ENCODE results near the gene CAMK2D. TPM values are rescaled to one million over a fixed set of nuclear protein-coding genes. Genes with fewer than 3 reads are reported as not detected.

CAMK2D gene
- total and polyA plus RNA-seq, 8 donors = 4.0 to 23.1 (median 9.8) TPM

DNA sequence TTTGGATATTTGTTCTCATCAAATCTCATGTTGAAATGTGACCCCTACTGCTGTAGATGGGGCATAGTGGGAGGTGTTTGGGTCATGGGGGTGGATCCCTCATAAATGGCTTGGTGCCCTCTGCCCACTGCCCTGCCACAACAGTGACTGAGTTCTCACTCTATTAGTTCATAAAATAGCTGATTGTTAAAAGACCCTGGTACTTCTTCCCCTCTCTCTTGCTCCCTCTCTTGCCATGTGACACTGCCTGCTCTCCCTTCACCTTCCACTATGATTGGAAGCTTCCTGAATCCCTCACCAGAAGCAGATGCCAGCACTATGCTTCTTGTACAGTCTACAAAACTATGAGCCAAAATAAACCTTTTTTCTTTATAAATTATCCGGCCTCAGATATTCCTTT, 182.2 kb downstream of the CAMK2D start:
- Histone ChIP-seq H3K4me1 (peaks cover 5 to 9% (median 5%) of the 10 kb centered on the region in 3 donors), H3K27me3 (no peaks in the 10 kb centered on the region), H3K9me3 (no peaks in the 10 kb centered on the region), H3K27ac (no peak overlapping the region), H3K4me3 (no peak overlapping the region), H3K36me3 (no peaks in the 10 kb centered on the region)
- no peak for ATAC-seq
- WGBS, 2 donors = 92 to 96% methylated on average over 1 of the region's 1 CpG
- no peak for DNase-seq
- FAIRE-seq = no peak
- intact Hi-C loops (cut with DNase I) = no loop called here
- TF ChIP-seq, protein P1, sequence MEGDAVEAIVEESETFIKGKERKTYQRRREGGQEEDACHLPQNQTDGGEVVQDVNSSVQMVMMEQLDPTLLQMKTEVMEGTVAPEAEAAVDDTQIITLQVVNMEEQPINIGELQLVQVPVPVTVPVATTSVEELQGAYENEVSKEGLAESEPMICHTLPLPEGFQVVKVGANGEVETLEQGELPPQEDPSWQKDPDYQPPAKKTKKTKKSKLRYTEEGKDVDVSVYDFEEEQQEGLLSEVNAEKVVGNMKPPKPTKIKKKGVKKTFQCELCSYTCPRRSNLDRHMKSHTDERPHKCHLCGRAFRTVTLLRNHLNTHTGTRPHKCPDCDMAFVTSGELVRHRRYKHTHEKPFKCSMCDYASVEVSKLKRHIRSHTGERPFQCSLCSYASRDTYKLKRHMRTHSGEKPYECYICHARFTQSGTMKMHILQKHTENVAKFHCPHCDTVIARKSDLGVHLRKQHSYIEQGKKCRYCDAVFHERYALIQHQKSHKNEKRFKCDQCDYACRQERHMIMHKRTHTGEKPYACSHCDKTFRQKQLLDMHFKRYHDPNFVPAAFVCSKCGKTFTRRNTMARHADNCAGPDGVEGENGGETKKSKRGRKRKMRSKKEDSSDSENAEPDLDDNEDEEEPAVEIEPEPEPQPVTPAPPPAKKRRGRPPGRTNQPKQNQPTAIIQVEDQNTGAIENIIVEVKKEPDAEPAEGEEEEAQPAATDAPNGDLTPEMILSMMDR (IDR thresholded peaks at IDR 0.05) = no peak

DNA sequence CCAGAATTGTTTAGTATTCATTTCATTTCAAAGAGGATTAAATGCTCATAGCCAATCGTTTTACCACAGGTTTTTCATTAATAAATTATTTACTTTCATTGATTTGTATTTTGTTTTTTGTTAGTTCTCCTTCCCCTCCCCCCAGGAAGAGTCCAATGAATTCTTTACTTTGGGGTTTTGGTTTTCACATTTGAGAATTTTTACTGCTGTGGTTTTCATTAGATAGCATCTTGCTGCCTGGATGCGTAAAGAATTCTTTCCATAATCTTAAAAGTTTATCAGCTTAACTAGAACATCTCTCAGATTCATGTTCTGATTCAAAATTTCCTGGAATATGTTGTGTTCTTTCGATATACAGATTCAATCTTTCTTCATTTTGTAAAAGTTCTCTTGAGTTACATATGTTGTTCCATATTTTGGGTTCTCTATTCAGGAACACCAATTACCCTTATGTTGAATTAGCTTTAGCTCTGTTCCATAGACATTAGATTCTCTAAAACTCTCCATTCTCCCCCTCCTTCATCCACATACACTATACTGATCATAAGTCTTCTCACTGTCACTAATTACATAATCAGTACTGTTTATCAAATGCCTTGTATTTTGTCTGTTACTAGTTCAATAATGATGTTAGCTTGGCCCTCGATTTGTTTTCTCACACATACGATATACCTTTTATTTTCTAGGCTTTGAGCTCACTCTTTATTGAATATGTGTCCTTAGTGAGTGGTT, 184.4 kb downstream of the CAMK2D start:
- Histone ChIP-seq H3K36me3 (no peaks in the 10 kb centered on the region), H3K27me3 (no peaks in the 10 kb centered on the region), H3K9me3 (no peaks in the 10 kb centered on the region), H3K4me3 (no peak overlapping the region), H3K4me1 (peaks cover 5 to 9% (median 9%) of the 10 kb centered on the region in 3 donors), H3K27ac (no peak overlapping the region)
- intact Hi-C loops (cut with DNase I) = no loop called here
- ATAC-seq (no peak), FAIRE-seq (no peak), DNase-seq (no peak)
- 81 to 83% methylated on average over 5 of the region's 5 CpGs for WGBS, 2 donors
- TF ChIP-seq, protein P1 (IDR thresholded peaks at IDR 0.05) = no peak

DNA sequence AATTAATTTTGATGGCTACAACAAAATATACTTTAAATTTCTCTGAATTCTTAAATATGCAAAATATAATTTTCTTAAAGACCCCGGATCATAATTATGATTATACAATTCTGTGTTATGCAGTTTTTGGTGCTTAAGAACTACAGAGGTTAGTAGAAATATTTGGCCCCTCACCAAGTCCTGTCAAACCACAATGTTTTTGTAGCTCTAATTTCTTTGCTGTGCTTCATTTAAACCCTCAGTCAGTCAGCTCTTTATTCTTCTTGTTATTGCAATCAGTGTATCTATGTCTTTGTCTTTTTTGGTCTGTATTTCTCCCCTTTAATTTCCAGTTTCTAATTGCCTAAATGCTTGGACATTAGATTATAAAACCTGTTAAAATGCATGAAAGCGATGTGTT, 186.1 kb downstream of the CAMK2D start:
- ATAC-seq (peak in 1 of 4 donors; percentile 20), DNase-seq (no peak), FAIRE-seq (peak; percentile 41)
- WGBS, 2 donors = 85 to 86% methylated on average over 2 of the region's 2 CpGs
- H3K9me3 ChIP-seq = no peaks in the 10 kb centered on the region
- no peaks in the 10 kb centered on the region for H3K36me3 ChIP-seq
- TF ChIP-seq, protein P1 (IDR thresholded peaks at IDR 0.05) = no peak
- H3K4me1 ChIP-seq = peaks cover 5 to 11% (median 9%) of the 10 kb centered on the region in 3 donors
- no peaks in the 10 kb centered on the region for H3K27me3 ChIP-seq
- intact Hi-C loops (cut with DNase I) = no loop called here
- no peak overlapping the region for H3K4me3 ChIP-seq
- H3K27ac ChIP-seq = peak overlapping the region in 1 of 4 donors; percentile 66

DNA sequence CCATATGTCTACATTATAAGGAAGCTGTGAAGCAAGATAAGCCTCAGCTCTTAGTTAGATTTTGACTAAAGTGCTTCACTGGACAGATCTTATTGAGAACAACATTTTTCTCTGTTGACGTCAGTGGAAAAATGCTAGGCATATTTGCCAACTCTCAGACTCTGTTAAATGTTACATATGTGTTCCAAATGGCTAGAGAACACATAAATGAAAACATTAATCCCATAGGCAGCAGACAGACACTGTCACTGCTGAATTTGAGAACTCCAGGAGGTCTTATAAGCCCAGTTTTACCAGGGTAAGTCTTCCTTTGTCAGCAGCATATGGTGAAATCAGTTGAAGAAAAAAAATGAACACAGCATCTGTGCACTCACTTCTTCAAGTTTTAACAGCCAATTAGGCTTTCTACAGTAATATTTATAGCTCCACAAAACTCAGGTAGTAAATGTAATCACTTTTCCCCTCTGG, 186.9 kb downstream of the CAMK2D start:
- DNase-seq (no peak), FAIRE-seq (no peak)

More for the DNA sequence above, 186.9 kb downstream of the CAMK2D start:
- H3K27ac ChIP-seq = peak overlapping the region in 3 of 4 donors; percentile 1 to 66 (median 66)
- peaks cover 5 to 12% (median 9%) of the 10 kb centered on the region in 3 donors for H3K4me1 ChIP-seq
- H3K27me3 ChIP-seq = no peaks in the 10 kb centered on the region
- ATAC-seq = peak; percentile 82 to 88 (median 83)
- TF ChIP-seq, protein P1 (IDR thresholded peaks at IDR 0.05) = no peak
- no peaks in the 10 kb centered on the region for H3K9me3 ChIP-seq
- intact Hi-C loops (cut with DNase I) = no loop called here
- no peak overlapping the region for H3K4me3 ChIP-seq
- no peaks in the 10 kb centered on the region for H3K36me3 ChIP-seq
- 7 to 15% methylated on average over 1 of the region's 1 CpG for WGBS, 2 donors
